ENCODE data around the gene USP7.

Gene USP7

DNA sequence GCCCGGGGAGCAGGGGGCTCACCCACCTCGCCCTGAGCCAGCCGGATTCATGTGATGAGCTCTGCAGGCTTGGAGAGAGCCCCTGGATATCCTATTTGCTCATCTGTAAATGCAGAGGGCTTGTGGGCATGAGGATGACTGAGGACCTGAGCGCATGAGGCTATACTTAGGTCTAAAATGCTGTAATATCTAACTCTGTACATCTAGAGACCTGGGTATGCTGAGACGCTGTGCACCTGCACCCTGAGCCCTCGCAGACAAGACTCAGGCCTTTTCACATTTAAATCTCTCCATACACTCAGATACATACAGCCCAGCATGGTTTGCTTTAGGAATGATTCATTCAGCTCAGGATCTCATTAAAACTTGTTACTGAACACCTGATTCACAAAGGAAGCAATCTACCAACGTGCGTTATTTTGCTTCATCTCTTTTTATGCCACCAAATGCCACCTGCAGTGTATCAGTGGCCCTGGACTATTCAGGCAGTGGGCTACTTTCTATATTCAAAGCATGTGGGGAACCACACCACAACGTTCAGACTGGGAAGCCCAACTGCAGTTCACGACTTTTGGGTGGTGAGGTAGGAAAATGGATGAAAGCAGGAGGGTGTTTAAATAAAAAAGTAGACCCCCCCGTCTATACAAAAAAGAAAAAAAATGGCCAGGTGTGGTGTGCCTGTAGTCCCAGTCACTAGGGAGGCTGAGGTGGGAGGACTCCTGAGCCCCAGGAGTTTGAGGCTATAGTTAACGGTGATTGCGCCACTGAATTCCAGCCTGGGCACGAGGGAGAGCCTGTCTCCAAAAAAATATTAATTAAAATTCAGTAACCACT is 12.0 kb downstream of the USP7 start:
- no peak for DNase-seq (ENCODE audit: low spot score)

DNA sequence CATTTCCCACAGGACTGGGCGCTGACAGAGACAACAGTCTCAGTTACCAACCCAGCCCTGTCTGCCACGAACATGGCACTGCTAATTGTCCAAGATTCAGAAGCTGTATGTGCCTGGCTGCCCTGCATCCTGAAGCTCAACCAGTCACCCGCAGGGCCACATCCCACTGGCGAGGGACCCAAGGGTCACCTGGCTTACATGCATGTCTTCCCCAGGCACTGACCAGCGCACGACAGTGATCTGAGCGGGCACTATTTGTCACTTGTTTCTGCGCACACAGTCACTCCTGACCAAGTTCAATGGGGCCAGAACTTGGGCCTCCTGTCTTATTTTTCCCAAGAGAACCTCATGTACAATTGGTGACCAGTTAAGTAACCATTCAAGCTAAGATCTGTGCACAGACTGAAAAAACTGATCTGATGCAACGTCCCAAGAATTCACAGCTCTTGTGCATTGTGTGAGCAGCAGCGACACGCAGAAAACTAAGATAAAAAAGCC is 13.1 kb downstream of the USP7 start:
- DNase-seq (ENCODE audit: low spot score): no peak

DNA sequence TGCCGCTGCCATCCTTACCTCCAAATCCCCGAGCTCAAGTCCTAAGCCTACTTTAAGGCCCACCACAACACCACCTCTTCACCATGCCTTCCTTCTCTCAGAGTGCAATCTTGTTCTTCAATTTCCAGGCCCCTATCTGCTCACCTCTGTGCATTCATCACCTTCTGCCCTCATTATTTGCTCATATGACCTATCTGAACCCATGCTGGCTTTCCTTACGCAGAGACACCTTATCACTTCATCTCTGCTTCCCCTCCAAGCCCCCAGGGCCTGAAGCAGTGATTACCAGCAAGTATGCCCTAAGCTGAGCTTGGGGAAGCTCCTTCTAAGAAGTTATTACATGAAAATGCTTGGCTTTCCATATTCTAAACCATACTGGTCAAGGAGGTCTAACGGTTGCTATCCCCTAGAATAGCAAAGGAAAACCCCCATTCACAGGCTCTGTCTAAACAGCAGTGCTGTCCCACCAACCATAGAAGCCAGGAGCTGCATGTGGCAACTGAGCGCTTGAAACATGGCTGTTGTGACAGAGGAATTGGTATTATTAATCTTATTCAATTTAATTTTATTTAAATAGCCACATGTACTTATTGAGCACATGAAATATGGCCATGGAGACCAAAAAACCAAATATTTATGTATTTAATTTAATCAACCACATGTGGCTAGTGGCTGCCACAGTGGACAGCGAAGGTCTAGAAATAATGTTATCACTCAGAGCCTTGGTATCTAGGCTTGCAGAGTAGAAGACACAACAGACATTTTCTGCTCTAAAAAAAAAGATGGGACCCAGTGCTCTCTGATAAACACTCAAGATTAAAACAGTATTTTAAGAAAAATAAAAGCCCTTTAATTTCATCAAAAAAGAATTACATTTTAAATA is 13.9 kb downstream of the USP7 start:
- DNase-seq (ENCODE audit: low spot score): no peak

DNA sequence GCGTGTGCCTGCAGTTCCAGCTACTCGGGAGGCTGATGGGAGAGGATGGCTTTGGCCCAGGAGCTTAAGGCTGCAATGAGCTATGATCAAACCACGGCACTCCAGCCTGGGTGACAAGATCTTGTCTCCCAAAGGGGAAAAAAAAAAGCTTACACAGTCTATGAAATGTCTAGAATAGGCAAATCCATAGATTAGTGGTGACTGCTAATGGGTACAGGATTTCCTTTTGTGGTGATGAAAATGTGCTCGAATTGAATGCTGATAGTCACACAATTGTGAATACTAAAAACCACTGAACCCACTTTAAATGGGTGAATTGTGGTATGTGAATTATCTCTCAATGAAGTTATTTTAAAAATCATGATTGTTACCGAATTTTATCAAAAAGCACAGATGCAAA is 14.9 kb downstream of the USP7 start:
- DNase-seq (ENCODE audit: low spot score): no peak

DNA sequence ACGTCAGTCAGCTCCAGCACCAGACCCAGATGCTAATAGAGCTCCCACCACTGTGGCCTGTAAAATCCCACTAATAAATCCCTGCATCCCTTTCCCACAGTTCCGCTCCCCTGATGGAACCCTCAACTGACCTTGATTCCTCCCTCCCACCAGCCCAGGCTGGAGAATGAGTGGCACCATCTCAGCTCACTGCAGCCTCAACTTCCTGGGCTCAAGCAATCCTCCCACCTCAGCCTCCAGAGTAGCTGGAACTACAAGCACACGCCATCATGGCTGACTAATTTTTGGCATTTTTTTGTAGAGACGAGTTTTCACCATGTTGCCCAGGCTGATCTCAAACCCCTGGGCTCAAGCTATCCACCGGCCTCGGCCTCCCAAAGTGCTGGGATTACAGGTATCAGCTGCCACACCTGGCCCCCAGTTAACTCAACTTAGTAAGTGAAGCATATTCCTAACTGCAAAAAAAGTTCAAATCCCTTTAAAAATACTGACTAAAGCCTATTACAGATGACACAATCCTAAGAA is 15.6 kb downstream of the USP7 start:
- DNase-seq (ENCODE audit: low spot score): no peak

DNA sequence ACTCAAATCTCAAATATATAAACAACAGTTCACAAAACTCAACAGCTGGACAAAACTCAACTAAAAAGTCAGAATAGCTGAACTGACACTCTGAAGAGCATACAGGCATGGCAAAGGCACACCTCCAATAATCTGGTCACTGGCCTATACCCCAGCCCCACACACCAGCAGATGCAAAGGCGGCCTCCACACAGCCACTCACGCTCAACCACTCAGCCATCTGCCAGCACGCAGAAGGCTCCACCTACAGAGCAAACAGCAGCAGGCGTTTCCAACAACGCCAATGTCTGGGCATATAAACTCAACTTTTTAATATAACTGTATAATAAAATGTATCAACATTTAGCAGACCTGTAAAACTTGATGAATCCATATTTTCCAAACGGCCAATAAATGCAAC is 17.2 kb downstream of the USP7 start:
- DNase-seq (ENCODE audit: low spot score): no peak

DNA sequence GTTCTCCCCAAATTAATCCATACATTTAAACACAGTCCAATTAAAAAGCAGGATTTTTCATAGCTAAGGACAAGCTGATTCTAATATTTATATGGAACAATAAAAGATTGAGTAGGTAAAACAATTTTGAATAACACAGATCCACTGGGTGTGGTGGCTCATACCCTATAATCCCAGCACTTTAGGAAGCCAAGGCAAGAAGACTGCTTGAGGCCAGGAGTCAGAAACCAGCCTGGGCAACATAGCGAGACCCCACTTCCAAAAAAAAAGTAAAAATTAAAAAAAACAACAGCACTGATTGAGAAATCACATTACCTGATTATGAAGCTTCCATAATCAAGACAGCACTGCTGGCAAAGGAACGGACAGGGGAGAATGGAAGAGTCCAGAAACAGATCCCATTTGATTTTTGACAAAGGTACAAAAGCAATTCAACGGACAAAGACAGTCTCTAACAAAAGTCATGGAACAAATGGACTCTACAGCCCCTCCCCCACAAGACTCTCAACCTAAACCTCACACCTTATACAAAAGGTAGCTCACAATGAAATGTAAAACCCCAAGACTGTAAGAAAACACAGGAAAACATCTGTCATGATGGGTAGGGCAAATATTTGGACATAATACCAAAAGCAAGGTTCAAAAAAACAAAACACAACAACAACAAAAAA is 17.9 kb downstream of the USP7 start:
- no peak for DNase-seq (ENCODE audit: low spot score)

DNA sequence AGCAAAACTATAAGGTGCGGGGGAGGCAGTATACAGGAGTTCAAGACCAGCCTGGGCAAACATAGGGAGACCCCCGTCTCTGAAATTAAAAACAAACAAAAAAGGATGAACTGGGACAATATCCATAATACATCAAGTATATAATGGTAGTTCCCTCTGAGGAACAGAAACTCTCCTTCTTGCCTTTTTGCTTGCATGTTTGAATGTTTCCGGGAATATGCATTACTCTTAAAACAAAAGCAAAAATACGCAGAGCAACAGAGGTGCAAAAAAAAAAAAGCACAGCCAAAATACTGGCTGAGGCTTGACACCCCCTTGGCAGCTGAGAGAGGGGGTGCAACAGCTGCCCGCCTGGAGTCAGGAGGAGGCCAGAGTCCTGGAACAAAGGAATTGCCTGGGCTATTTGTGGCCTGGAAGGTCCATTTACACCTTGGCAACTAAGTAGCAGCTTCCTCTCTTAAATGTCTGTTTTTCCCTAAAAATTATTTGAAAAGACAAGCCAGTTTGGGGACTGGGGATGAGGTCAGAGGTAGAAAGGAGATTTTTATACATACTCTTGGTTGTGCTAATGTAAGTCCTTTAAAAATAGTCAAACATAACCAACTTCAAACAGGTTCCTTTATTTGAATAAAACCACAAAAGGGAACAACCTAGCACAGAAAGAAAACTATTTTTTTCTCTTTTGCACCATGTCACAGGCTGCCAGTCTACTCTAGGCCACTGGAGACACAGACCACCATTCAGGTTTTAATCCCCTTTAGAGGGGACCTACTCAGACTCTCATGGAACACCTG is 19.5 kb downstream of the USP7 start:
- DNase-seq (ENCODE audit: low spot score): no peak

DNA sequence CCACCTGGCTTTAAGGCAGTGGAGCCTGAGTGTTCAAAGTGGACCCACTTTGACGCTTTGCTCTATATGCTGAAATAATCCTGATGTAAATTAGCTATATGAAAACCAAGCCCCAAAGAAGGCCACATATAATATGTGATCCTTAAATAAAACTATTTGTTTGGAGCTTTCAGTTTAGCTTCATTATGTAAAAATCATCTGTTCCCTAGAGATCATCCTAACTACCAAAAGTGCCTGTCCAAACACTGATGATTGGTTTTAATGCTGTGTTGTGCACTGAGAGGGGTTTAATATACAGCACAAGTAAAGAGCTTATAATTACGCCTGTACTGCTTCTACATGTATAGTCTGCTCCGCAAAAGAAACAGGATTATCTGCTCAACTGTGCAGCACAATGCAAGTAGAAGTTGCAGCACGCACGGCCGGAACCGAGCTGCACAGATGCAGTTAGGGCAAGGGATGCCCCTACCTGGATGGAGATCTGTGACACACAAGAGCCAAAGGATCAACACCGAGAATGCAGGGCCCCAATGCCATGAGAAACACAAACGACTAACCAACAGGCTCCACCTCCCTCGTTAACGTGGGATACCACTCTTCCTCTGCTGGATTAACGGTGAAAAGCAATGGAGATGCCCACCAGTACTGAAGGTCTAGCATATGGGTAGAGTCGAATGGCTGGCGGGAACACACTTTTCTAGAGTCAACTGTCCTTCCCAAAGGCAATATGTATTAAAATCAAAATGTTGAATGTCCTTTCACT is 20.5 kb downstream of the USP7 start:
- DNase-seq (ENCODE audit: low spot score): no peak

DNA sequence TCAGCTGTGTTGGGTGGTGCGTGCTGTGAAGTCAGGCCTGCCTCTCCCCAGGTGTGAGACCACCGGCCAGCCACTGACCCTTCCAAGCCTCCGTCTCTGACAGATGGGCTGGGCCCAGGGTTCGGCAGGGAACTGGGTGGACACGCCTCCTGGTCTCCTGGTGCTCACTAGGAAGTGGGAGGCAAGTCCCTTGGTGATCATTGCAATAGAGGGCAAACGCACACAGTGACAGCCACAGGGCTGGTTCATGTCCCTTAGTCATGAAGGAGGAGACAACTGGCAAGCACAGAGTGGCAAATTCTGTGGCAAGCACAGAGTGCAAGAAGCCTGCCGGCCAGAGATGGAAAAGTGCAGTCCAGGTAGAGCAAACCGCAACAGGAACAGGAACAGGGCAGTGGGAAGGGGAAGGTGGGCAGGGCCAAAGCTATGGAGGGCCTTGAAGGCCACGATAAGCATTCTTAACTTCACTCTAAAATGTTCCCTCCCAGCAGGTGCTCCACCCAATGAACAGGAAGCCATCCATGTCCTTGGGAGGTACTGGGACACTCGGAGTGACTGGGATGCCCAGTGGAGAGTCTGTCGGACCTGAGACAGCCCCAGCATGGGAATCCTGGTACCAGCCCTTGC is 21.9 kb downstream of the USP7 start:
- no peak for DNase-seq (ENCODE audit: low spot score)

DNA sequence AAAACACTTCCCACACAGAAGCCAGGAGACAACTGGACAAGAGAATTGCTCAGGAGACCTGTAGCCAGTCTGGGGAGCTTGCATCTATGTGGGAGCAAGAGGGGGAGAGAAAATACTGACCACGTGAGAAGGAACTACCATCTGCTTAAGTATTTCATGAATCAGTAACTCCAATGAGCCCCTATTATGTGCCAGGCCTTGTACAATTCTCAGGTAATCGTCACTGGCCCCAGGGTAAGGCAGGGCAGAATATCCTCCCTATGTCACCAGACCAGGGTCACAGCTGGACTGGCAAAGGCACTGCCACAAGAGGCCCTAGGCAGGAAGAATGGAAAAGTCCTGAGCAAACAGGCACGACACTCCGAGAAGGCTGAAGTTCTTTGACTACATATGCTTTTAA is 25.9 kb downstream of the USP7 start:
- DNase-seq (ENCODE audit: low spot score): no peak

DNA sequence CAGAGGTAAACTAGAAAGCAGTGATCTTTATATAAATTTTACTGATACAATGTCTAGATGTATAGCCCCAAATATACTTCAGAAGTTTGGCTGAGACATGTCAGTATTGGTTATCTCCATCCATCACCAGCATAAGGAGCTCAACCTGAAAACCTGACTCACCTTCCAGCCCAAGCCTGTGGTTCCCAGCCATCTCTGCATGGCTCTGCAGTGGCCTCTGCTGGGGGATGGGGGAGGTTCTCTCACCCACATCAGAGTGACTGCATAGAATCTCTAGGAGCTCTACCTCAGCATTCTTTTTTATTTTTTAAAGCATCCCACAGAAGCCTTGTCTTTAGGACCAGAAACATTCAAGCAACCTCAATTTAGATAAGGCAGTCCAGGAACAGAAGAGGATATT is 27.3 kb downstream of the USP7 start:
- peak; percentile 45 for DNase-seq (ENCODE audit: low spot score)

DNA sequence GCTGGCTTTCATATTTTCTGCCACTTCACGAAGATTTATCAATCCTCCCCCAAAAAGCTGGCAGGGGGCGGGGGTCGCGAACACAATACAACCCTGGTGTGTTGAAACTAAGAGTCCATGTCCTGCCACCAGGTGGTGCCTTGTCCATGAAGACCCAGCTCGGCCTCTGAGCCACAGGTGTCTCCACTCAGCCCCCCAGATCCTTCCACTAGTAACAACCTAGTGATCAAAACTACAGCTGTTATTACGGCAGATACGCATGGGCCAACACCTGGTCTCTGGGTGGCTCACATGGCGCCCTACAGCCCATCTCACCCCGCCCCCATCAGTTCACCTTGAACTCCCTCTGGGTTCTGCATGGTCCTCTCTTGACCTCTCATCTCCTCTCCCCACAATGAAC is 27.7 kb downstream of the USP7 start:
- DNase-seq (ENCODE audit: low spot score): no peak

DNA sequence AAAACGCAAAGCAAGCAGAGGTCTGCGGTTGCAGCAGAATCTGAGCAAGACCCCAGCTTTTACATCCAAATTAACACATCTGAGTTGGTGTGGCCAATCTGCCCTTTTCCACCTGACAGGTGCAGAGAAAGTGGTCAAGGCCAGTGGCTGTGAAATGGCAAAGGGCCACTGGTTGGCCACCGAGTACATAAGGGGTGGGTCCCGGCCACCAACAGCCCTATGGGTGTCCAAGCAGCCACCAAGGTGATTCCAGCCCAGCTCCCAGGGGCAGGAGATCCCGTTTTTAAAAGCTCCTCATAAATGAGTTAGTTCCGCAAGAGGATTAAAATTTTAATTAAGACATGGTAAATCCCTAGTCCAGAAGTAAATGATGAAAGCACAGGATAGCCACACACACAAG is 29.1 kb downstream of the USP7 start:
- DNase-seq (ENCODE audit: low spot score): no peak

DNA sequence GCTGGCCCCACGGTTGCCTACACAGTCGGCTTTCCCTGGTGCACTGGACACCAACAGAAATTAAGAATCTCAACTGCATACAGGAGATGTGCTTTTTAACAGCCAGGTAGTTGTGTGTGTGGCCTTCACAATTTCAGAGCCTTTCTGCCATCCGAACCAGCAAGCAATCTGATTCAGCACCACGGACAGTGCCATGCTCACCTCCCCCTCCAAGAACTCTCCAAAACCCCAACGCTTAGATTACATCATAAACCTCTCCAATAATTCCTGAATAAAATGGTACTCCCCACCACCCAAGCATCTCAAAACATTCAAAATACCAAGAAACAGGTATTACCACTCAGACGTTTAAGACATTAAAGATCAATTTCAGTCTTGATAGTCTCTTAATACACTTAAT is 31.8 kb downstream of the USP7 start:
- no peak for DNase-seq (ENCODE audit: low spot score)

DNA sequence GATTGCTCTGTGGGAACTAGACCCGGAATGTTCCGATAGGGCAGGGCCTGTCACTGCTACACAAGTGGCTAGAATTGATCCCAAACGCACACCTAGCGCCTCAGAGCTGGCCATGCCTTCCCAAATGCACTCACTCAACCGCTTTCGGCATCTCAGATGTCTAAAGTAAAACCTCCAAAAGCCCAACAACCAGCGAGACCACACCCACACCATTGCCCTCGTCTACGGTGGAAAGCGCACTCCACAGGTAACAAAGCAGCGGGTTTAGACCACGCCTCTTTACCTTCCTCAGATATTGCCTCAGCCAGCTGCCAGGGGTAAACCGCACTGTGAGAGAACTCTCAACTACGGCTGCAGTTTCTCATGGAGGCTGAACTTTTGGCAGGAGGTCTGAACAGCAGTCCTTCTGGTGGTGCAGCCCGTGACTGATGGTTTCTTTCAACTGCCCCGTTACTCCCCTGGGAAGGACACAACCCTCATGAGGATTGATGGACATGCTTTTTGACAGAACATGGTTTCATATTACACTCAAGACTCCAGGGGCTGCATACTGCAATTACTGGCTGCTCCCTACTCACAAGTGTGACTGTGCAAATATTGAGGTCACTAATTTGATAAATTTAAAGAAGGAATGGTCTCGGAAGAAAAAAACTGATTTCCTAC is 34.5 kb downstream of the USP7 start:
- DNase-seq (ENCODE audit: low spot score): no peak

DNA sequence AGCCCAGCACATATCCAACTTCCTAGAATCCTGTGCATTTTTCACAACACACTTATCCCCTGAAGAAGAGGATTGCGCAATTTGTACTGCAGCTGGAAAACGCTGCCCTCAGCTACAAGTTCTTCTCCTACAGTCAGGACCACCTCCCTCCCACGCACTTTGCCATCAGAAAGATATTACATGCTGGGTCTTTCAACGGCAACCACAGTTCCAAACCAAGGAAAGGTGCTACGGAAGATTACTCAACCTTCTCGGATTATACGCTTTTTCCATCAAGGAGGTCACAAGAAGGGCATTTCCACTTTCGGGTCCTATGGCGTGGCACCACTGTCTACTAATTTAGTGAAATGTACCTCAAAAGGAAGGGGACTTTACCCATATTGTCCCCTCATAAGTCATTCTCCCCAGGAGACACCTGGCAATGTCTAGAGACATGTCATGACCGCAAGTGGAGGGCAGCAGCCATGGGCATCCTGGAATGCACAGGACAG is 35.2 kb downstream of the USP7 start:
- DNase-seq (ENCODE audit: low spot score): no peak

DNA sequence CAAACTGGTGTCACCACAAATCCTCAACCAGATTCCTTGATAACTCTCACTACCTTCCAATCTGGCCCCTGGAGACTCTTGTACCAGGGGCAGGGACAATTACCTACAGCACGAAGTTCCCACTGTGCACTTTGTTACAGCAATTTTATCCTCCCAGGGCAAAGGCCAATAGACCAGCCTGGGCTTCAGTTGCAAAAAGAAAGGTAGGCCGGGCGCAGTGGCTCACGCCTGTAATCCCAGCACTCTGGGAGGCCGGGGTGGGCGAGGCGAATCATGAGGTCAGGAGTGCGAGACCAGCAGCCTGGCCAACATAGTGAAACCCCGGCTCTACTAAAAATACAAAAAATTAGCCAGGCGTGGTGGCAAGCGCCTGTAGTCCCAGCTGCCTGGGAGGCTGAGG is 36.9 kb downstream of the USP7 start:
- no peak for DNase-seq (ENCODE audit: low spot score)

DNA sequence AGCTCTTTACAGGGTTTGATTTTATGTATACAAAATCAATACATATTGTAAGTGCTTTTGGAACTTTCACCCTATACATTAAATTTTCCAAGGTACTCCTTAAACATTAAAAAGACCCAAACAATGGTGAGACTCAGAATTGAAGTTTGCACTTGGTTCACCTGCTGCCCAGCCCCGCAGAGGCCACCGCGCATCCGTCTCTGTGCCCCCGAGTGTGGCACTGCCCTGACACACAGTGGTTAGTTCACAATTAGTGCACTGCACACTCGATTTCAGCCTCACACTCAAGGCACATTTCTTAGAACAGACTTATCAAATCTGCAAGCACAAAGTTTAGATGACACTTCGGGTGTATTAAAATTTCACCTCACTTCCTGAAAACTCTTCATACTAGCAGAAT is 38.3 kb downstream of the USP7 start:
- no peak for DNase-seq (ENCODE audit: low spot score)

DNA sequence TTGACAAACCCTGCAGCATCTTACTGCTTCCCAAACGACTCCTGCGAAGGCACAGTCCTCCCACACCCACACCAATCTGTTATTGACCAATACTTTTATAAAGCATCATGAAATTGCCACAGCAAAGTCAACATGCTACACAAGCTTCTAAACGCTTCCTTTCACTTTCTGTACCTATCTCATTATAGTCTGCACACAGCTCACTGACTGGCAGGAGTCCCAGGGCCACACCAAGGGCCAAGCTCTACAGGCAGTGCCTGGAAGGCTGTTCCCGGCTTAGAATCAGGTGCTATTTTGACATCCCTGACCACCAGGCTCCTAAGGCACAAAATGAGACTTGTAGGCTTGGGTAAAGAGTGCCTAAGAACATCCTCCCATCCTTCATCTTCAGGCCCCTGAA is 39.5 kb downstream of the USP7 start:
- no peak for DNase-seq (ENCODE audit: low spot score)

Measured in HuH-7.5 (cell line).